ENCODE data around the gene ARHGAP31.

ARHGAP31 gene

GRCh38 chr3:119388577-119388976 is 94.4 kb downstream of the ARHGAP31 start:
- DNase-seq: no peak

DNA sequence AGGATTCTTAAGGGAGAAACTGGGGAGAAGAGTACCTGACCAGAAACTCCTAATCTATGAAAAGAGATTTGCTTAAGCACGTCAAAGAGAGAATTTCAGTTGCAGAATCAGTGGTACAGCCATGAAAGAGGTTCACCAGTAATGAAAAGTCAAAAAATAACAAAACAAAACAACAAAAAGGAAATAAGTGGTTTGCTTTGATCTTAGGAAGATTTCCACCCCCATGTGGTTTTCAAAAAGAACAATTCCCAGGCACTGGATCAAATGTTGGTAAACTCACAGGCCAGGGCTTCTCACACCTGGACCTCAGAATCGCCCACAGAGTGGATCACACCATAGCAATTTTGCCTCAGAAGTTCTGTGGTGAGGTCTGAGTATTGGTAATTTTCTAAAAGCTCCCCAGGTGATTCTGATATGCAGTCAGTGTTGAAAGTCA is 101.8 kb downstream of the ARHGAP31 start:
- no peak for DNase-seq

DNA sequence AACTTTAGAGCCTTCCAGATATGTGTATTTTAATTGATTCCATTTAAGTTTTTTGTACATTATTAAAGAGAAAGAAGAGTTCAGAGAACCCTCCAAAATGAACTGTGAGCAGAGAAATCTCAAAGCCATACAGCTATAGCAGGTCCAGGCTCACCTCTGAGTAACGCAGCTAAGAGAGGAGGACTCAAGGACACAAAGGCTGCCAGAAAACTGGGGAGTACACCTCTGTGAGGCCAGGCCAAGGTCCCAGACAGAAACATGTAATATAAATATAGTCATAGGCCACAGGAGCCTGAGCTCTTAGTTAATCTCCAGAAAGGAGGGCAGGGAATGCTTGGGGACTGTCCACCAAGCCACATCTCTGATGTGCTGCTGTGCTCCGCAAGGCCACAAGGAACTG is 102.7 kb downstream of the ARHGAP31 start:
- DNase-seq: no peak

- no peak for DNase-seq
These were observed 106.3 kb downstream of the ARHGAP31 start for GRCh38 chr3:119400466-119400865.

DNA sequence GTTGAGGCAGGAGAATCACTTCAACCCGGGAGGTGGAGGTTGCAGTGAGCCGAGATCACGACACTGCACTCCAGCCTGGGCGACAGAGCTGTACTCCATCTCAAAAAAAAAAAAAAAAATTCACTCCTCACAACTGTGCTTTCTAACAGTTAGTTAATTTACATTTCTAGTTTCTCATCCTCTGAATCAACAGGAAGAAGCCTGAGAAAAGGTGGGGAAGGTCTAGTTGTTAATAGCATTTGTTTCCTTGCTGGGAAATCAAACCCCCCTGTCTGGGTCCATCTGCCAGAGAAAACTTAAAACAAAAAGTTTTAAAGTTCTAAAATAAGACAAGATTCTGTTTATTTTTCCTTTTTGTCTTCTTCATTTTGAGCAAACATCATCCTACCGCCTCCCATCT is 106.9 kb downstream of the ARHGAP31 start:
- no peak for DNase-seq

- DNase-seq: no peak
These were observed 107.6 kb downstream of the ARHGAP31 start for GRCh38 chr3:119401503-119402440.

- no peak for DNase-seq
These were observed 108.6 kb downstream of the ARHGAP31 start for GRCh38 chr3:119402791-119403190.

DNA sequence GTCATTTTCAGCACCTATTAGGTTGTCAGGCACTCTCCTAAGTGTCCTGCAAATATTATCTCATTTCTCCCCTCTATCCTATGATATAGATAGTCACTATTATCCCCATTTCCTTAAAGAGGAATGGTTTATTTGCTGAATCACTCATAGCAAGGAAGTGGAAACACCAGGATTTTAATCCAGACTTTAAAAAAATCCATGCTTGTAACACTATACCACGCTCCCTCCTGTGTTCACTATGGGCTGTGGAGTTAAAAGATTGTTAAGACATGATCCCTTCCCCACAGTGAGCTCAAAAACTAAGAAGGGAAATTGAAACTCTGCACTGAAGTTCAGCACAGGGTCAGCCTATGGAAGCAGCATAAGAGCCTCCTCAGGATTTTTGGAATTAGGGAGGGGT is 109.0 kb downstream of the ARHGAP31 start:
- DNase-seq: no peak

DNA sequence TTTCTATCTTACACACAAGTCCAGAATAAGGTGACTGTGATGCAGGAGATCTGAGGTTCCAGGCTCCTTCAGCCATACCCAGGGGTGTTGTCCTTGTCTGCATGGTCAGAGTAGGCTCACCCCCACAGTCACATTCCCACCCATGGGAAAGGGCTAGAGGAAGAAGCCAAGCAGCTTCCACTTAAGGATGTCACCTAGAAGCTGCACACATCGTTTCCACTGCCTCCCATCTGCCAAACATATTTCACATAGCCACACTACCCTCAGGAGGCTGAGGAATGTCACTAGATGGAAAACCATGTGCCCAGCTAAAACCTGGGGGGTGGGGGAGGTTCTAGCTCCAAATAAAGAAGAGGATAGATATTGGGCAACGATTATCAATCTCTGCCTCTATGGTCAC is 111.1 kb downstream of the ARHGAP31 start:
- DNase-seq: no peak

- DNase-seq: no peak
These were observed 114.2 kb downstream of the ARHGAP31 start for GRCh38 chr3:119408243-119408950.

GRCh38 chr3:119409844-119410243 is 115.7 kb downstream of the ARHGAP31 start:
- DNase-seq: peak; percentile 34

DNA sequence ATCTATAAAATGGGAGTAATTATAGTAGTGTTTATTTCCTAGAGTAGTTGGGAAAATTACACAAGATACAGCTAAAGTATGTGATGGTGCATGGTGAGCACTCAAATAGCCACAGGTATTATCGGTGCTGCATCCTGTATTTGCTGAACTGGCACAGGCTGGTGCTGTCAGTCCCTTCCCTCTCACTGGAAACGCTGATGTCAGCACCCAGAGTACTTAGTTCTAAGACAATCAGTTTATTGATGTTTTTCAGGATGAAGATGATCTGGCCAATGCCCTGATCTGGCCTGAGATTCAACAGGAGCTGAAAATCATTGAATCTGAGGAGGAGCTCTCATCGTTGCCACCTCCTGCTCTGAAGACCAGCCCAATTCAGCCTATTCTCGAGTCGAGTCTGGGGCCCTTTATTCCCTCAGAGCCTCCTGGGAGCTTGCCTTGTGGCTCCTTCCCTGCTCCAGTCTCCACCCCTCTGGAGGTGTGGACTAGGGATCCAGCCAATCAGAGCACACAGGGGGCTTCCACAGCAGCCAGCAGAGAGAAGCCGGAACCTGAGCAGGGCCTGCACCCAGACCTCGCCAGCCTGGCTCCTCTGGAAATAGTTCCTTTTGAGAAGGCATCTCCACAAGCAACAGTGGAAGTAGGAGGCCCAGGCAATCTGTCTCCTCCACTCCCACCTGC is 119.6 kb downstream of the ARHGAP31 start:
- DNase-seq: no peak

DNA sequence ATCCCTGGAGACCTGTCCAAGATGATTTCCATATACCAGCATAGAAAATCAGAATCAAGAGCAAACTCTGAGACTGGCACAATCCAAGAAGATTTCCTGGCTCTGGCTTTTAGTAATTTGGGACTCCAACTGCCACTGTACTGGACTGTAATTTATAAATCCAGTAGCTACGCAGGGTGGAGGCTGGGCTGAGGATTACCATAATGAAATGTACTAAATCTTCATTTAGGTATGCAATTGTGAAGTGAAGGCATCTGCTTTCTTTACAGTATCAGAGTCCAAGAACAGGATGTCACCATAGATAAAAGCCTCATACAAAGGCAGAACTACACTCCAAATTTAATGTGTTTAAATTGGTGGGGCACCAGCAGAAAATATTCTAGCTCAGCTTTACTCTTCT is 122.7 kb downstream of the ARHGAP31 start:
- no peak for DNase-seq

DNA sequence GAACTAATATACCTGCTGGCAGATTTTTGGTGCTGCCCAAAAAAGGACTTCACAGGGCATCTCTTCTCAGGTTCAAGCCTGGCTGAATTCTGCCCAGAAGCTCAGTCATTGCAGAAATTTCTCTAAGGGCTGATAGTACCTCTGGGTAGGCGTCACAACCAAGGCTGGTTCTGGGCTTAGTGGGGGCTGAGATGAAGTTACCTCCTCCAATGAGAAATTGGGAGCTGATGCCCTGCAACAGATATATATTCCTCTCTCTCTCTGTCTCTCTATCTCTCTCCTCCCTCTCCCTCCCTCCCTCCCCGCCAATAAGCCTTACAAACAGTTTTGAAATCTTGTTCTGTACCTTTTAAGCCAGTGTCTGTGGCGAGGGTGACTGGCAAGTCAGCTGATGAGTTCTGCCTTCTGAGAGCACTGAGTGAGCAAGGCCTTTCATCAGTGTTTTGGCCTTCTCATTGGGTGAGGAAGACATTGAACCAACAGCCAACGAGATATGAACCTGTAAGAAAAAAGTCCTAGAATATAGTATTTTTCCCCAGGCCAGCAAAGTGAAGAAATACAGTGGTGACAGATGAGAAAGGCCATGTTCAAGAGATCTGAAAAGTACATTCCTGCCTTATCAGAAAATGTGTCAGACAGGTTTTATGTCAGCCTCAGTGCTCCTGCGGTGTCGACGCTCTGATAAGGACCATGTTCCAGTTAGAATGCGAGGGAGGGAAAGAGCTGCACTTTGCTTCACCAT is 123.8 kb downstream of the ARHGAP31 start:
- no peak for DNase-seq

- no peak for DNase-seq
These were observed 124.5 kb downstream of the ARHGAP31 start for GRCh38 chr3:119418641-119419040.

GRCh38 chr3:119420196-119420595 is 126.0 kb downstream of the ARHGAP31 start:
- DNase-seq: no peak

GRCh38 chr3:119427669-119428068 is 133.5 kb downstream of the ARHGAP31 start:
- DNase-seq: no peak

GRCh38 chr3:119428538-119428937 is 134.4 kb downstream of the ARHGAP31 start:
- no peak for DNase-seq

GRCh38 chr3:119433613-119434325 is 139.6 kb downstream of the ARHGAP31 start:
- no peak for DNase-seq

DNA sequence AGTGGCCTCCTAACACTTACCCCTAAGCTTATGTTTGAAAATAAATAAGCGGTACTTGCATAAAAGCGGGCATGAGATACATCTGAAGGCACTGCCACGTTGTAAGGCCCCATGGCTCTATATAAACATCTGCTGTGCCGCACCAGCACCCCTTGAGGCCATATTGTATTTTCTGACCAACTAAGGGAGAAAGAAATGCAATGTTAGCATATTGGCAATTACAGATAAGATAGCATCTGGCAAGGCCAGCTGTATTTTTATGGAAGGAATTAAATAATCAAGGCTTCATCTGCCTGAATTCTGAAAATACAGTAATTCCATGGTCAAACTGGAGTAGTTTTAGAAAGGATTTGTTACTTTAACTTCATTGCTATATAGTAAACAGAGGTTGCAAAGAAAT is 140.5 kb downstream of the ARHGAP31 start:
- no peak for DNase-seq

DNA sequence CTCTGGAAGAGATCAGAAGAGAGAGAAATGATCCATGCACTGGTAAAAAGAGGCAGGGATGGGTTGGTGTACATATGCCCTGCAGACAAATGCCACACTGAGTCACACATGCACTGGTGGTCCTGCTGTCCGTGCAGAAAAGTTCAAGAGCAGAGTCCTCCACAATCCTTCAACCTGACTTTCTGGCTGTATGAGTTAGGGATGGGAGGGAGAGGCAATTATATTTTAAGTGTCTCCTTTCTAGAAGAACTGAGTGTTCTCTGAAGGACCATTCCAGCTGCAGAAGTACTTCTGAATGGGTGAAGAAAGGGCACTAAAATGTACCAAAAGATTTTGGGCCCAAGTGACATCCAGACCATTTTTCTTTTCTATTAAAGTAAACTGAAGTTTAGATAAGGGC is 142.8 kb downstream of the ARHGAP31 start:
- no peak for DNase-seq

Data from fibroblast of skin of back (primary cell).